SK-N-SH (cell line): ENCODE results near the gene HAUS7. TPM values are rescaled to one million over a fixed set of nuclear protein-coding genes. Genes with fewer than 3 reads are reported as not detected.

Experiments
- CTCF ChIA-PET: fragments of 300-600, 350-600 bp; formaldehyde crosslinking; extraction: SDS; loops from one replicate; lab custom pipeline; 2021; lab: Yijun Ruan, JAX
- POLR2A ChIA-PET: fragments of 350-600 bp; sonication (Branson Sonifier 250); formaldehyde crosslinking; extraction: SDS; loops from one replicate; lab custom pipeline; 2020; ENCODE audit warnings: antibody characterized with exemption, inconsistent platforms; lab: Yijun Ruan, JAX
- DNase-seq: peaks from one replicate; pipeline ENCODE4 v3.0.0; 2012
- H2AFZ ChIP-seq: fragments of 200-600 bp; sonication (generic); 2 replicates; pipeline ENCODE4 v1.8.1; 2016; ENCODE audit warnings: antibody characterized with exemption, mild to moderate bottlenecking, low read depth
- H3F3A ChIP-seq: fragments of 200-600 bp; sonication (generic); replicated peaks from 2 replicates; pipeline ENCODE3; 2016; ENCODE audit warnings: antibody characterized with exemption, mild to moderate bottlenecking; ENCODE audit not compliant: insufficient read depth
- H3K27ac ChIP-seq, 2 experiments: fragments of 200-500 bp in 1 of 2; fragments of 200-600 bp in 1 of 2; sonication (Bioruptor generic) in 1 of 2; sonication (generic), shearing (Covaris generic) in 1 of 2; 2 replicates each; pipeline versions ENCODE4 v1.5.1 to v1.6.1; 2014 to 2016; ENCODE audit warnings: low read depth in 2 of 2, inconsistent platforms in 1 of 2, low read length in 1 of 2, mild to moderate bottlenecking in 1 of 2, mixed read lengths in 1 of 2
- H3K27me3 ChIP-seq: fragments of 200-600 bp; sonication (generic), shearing (Covaris generic); 2 replicates; pipeline ENCODE4 v1.6.1; 2016; ENCODE audit warnings: mixed run types; ENCODE audit not compliant: insufficient read depth
- H3K36me3 ChIP-seq, 2 experiments: fragments of 200-500 bp in 1 of 2; fragments of 200-600 bp in 1 of 2; sonication (Bioruptor generic) in 1 of 2; sonication (generic) in 1 of 2; replicated peaks in 1 of 2; 2 replicates each; pipeline versions ENCODE3 to v1.5.1; 2014 to 2016; ENCODE audit warnings: low read length in 1 of 2, mild to moderate bottlenecking in 1 of 2; ENCODE audit not compliant: insufficient read depth in 2 of 2, control insufficient read depth in 1 of 2
- H3K4me1 ChIP-seq, 2 experiments: fragments of 200-500 bp in 1 of 2; fragments of 200-600 bp in 1 of 2; sonication (Bioruptor generic) in 1 of 2; sonication (generic), shearing (Covaris generic) in 1 of 2; 2 replicates each; pipeline versions ENCODE4 v1.5.1 to v1.6.1; 2014 to 2016; ENCODE audit warnings: low read depth in 1 of 2, low read length in 1 of 2, mixed run types in 1 of 2; ENCODE audit not compliant: insufficient read depth in 2 of 2, control insufficient read depth in 1 of 2
- H3K4me2 ChIP-seq: fragments of 200-600 bp; sonication (generic), shearing (Covaris generic); 2 replicates; pipeline ENCODE4 v1.6.1; 2017; ENCODE audit warnings: mixed run types
- H3K4me3 ChIP-seq, 2 experiments: fragments of 200-500 bp in 1 of 2; fragments of 200-600 bp in 1 of 2; sonication (Bioruptor generic) in 1 of 2; sonication (generic), shearing (Covaris generic) in 1 of 2; 2 replicates each; pipeline versions ENCODE4 v1.5.1 to v1.8.1; 2014 to 2016; ENCODE audit warnings: low read depth in 2 of 2, inconsistent platforms in 1 of 2, low read length in 1 of 2, mild to moderate bottlenecking in 1 of 2, mixed read lengths in 1 of 2, moderate library complexity in 1 of 2
- H3K79me2 ChIP-seq: fragments of 200-600 bp; sonication (generic); 2 replicates; pipeline ENCODE4 v1.8.1; 2017; ENCODE audit warnings: mild to moderate bottlenecking; ENCODE audit not compliant: insufficient read depth
- H3K9ac ChIP-seq: fragments of 200-600 bp; sonication (generic); 2 replicates; pipeline ENCODE4 v1.6.1; 2017; ENCODE audit warnings: mixed run types
- H3K9me2 ChIP-seq: fragments of 200-600 bp; sonication (generic); 2 replicates; pipeline ENCODE4 v1.6.1; 2017; ENCODE audit warnings: mixed run types
- H3K9me3 ChIP-seq: fragments of 200-600 bp; sonication (generic); 2 replicates; pipeline ENCODE4 v1.6.1; 2017; ENCODE audit warnings: mixed run types, mild to moderate bottlenecking, moderate library complexity
- H4K20me1 ChIP-seq: fragments of 200-600 bp; sonication (generic); 2 replicates; pipeline ENCODE4 v1.6.1; 2017; ENCODE audit warnings: mild to moderate bottlenecking, mixed run types; ENCODE audit not compliant: insufficient read depth
- CHD2 ChIP-seq: fragments of 150-350 bp; IDR thresholded peaks from 2 replicates; pipeline ENCODE4 v1.6.1; 2018; ENCODE audit warnings: low read length; ENCODE audit not compliant: partially characterized antibody
- EP300 ChIP-seq, 2 experiments: IDR thresholded peaks; 2 replicates each; pipeline versions ENCODE4 v1.4.0 to v1.6.1; 2012; ENCODE audit warnings: borderline replicate concordance in 1 of 2, low read depth in 1 of 2, low read length in 1 of 2
- EZH2phosphoT487 ChIP-seq: fragments of 200-600 bp; sonication (generic); IDR thresholded peaks from 2 replicates; pipeline ENCODE4 v1.6.1; 2017; ENCODE audit warnings: low read depth, mixed run types, mild to moderate bottlenecking, antibody characterized with exemption, moderate library complexity, borderline replicate concordance
- FOSL2 ChIP-seq: IDR thresholded peaks from 2 replicates; pipeline ENCODE4 v1.4.0; 2012; ENCODE audit warnings: low read depth, mild to moderate bottlenecking, moderate library complexity, borderline replicate concordance
- FOXJ3 ChIP-seq: sonication (generic); formaldehyde crosslinking; IDR thresholded peaks from 2 replicates; pipeline ENCODE4 v1.5.1; 2020; ENCODE audit warnings: mild to moderate bottlenecking, missing genetic modification reagents
- FOXM1 ChIP-seq: IDR thresholded peaks from 2 replicates; pipeline ENCODE4 v1.4.0; 2012; ENCODE audit warnings: low read depth, mild to moderate bottlenecking
- GATA2 ChIP-seq: sonication (generic); formaldehyde crosslinking; IDR thresholded peaks from 2 replicates; pipeline ENCODE4 v1.5.0; 2020; ENCODE audit warnings: mild to moderate bottlenecking, missing genetic modification reagents
- IRF3 ChIP-seq: fragments of 150-350 bp; IDR thresholded peaks from 2 replicates; pipeline ENCODE4 v1.6.1; 2016; ENCODE audit warnings: mild to moderate bottlenecking, low read depth, low read length
- JUND ChIP-seq: IDR thresholded peaks from 2 replicates; pipeline ENCODE4 v1.4.0; 2012
- MEF2A ChIP-seq: IDR thresholded peaks from 2 replicates; pipeline ENCODE4 v1.4.0; 2012; ENCODE audit warnings: low read depth, borderline replicate concordance
- NFIC ChIP-seq: IDR thresholded peaks from 2 replicates; pipeline ENCODE4 v1.4.0; 2012; ENCODE audit warnings: borderline replicate concordance
- NRF1 ChIP-seq: IDR thresholded peaks from 2 replicates; pipeline ENCODE4 v1.6.1; 2012; ENCODE audit warnings: low read depth, mild to moderate bottlenecking, low read length
- PBX3 ChIP-seq: IDR thresholded peaks from 2 replicates; pipeline ENCODE4; 2012
- RAD21 ChIP-seq: IDR thresholded peaks from 2 replicates; pipeline ENCODE4 v1.6.1; 2012; ENCODE audit warnings: mild to moderate bottlenecking, low read length
- RXRA ChIP-seq: IDR thresholded peaks from 2 replicates; pipeline ENCODE4 v1.4.0; 2012; ENCODE audit warnings: low read depth, mild to moderate bottlenecking, borderline replicate concordance
- TAF1 ChIP-seq: IDR thresholded peaks from 2 replicates; pipeline ENCODE4 v1.6.1; 2012; ENCODE audit warnings: low read depth, mild to moderate bottlenecking, low read length, moderate library complexity, borderline replicate concordance
- TEAD4 ChIP-seq: IDR thresholded peaks from 2 replicates; pipeline ENCODE4 v1.4.0; 2012; ENCODE audit warnings: mild to moderate bottlenecking, borderline replicate concordance; ENCODE audit not compliant: insufficient read depth
- USF1 ChIP-seq: IDR thresholded peaks from 2 replicates; pipeline ENCODE4 v1.4.0; 2012; ENCODE audit warnings: low read depth, borderline replicate concordance
- YY1 ChIP-seq: IDR thresholded peaks from 2 replicates; pipeline ENCODE4 v1.4.0; 2012; ENCODE audit warnings: low read depth, mild to moderate bottlenecking
- WGBS: methylation state at CpG from one replicate; pipeline ENCODE4 v1.1.6; 2017; ENCODE audit warnings: low lambda C conversion rate; 5-methylcytosine and 5-hydroxymethylcytosine counted together
- polyA plus RNA-seq, 3 experiments: library from polyadenylated mRNA; depleted of rRNA; stranded (reverse); fragments of >200 nt; gene quantifications; 2 replicates each; pipeline ENCODE4 v1.2.3, GENCODE V29; 2012

The HAUS7 gene
- polyA plus RNA-seq, 1 of the 3 experiments (the other 2 are of a cell fraction) = 39.7 TPM

- 79% methylated on average over 10 of the region's 20 CpGs for WGBS
- Histone ChIP-seq H4K20me1 (no peaks in the 10 kb centered on the region), H3K4me3 (no peak overlapping the region), H3K27ac (peak overlapping the region in 1 of 2 experiments; percentile 53; a peak in 2 of 4 replicates), H3K27me3 (no peaks in the 10 kb centered on the region), H3K4me1 (peaks cover 8 to 70% of the 10 kb centered on the region in 2 experiments; a peak in 2 of 4 replicates), H3K9me3 (no peaks in the 10 kb centered on the region), H3K9ac (no peak overlapping the region), H3K79me2 (no peaks in the 10 kb centered on the region), H2AFZ (no peak overlapping the region), H3F3A (peaks cover 5% of the 10 kb centered on the region), H3K4me2 (no peak overlapping the region), H3K36me3 (no peaks in the 10 kb centered on the region), H3K9me2 (no peaks in the 10 kb centered on the region)
- ChIA-PET CTCF (interaction anchor here (1.5 to 7.0 kb wide), 5 partner anchors 10 to 30 kb away, joined by 3 to 70 read pairs (median 13); partner anchors contain the start of gene HAUS7), POLR2A (interaction anchor here (0.6 to 2.4 kb wide), 5 partner anchors 10 to 47 kb away, joined by 3 to 13 read pairs (median 4); no protein-coding TSS in a partner anchor)
- TF ChIP-seq IRF3 = no peak
- TF ChIP-seq NFIC = no peak
- TF ChIP-seq EZH2phosphoT487 = no peak
- TF ChIP-seq EP300 (IDR thresholded peaks at IDR 0.05; ENCODE audit: borderline replicate concordance in 1 of 2, low read depth in 1 of 2, low read length in 1 of 2) = peak in 1 of 2 experiments; percentile 15; a peak in 1 of 4 replicates
- TF ChIP-seq PBX3 = no peak
- no peak for TF ChIP-seq YY1
- TF ChIP-seq MEF2A = no peak
- no peak for TF ChIP-seq RAD21
- no peak for TF ChIP-seq NRF1
- no peak for TF ChIP-seq JUND
- TF ChIP-seq GATA2 (CRISPR knock-in tag) = 0 out of 2 replicates have a peak, but pooled peaks have one; percentile 16
- no peak for TF ChIP-seq TAF1
- DNase-seq = peak; percentile 64
Measured at GRCh38 chrX:153490217-153490930, 20.0 kb upstream of the HAUS7 start.

- Histone ChIP-seq H3K27me3 (no peaks in the 10 kb centered on the region), H3K4me3 (no peak overlapping the region), H3K9me2 (no peaks in the 10 kb centered on the region), H3K9ac (no peak overlapping the region), H3K4me1 (peaks cover 8 to 69% of the 10 kb centered on the region in 2 experiments; a peak in 2 of 4 replicates), H3K9me3 (no peaks in the 10 kb centered on the region), H3K36me3 (no peaks in the 10 kb centered on the region), H3K79me2 (no peaks in the 10 kb centered on the region), H3K27ac (peak overlapping the region in 1 of 2 experiments; percentile 44; a peak in 2 of 4 replicates), H3K4me2 (peak overlapping the region; percentile 28; the same call in 1 of the 2 replicates), H3F3A (peaks cover 5% of the 10 kb centered on the region), H4K20me1 (no peaks in the 10 kb centered on the region), H2AFZ (peak overlapping the region; percentile 57; the same call in 1 of the 2 replicates)
- DNase-seq = no peak
- 52% methylated on average over 10 of the region's 27 CpGs for WGBS
- ChIA-PET CTCF (interaction anchor here (0.9 kb wide), 1 partner anchor 19 kb away, joined by 3 read pairs; no protein-coding TSS in a partner anchor), POLR2A (no interaction called here)
- no peak for TF ChIP-seq YY1
- TF ChIP-seq CHD2 = no peak
- no peak for TF ChIP-seq TAF1
- TF ChIP-seq RXRA = no peak
- TF ChIP-seq FOXM1 = no peak
- no peak for TF ChIP-seq EP300 (IDR thresholded peaks at IDR 0.05; ENCODE audit: borderline replicate concordance in 1 of 2, low read depth in 1 of 2, low read length in 1 of 2)
- no peak for TF ChIP-seq USF1
- no peak for TF ChIP-seq FOSL2
- no peak for TF ChIP-seq IRF3
- no peak for TF ChIP-seq MEF2A
- no peak for TF ChIP-seq TEAD4
- TF ChIP-seq PBX3 = no peak
- TF ChIP-seq FOXJ3 = no peak
- no peak for TF ChIP-seq RAD21
Measured at GRCh38 chrX:153488231-153488914, 18.0 kb upstream of the HAUS7 start.
